ENCODE data around the gene DERL2. TPM values are rescaled to one million over a fixed set of nuclear protein-coding genes. Genes with fewer than 3 reads are reported as not detected.

The DERL2 gene
- total RNA-seq, 1 donor from 2014 or later: 64.0 TPM

GRCh38 chr17:5429191-5429887 lies 56.6 kb downstream of the DERL2 start:
- ATAC-seq: peak; percentile 78
- no peaks in the 10 kb centered on the region for H3K4me1 ChIP-seq
- no peak overlapping the region for H3K4me3 ChIP-seq
- H3K27ac ChIP-seq: peak overlapping the region; percentile 66
- H3K9me3 ChIP-seq: no peaks in the 10 kb centered on the region
- peaks cover 98% of the 10 kb centered on the region for H3K36me3 ChIP-seq
- H3K27me3 ChIP-seq: no peaks in the 10 kb centered on the region
- intact Hi-C loops (cut with DNase I): no loop called here
- no peak for TF ChIP-seq CTCF (IDR thresholded peaks at IDR 0.05)
- no peak for DNase-seq

- no peak overlapping the region for H3K27ac ChIP-seq
- intact Hi-C loops (cut with DNase I): no loop called here
- peaks cover 93% of the 10 kb centered on the region for H3K36me3 ChIP-seq
- DNase-seq: no peak
- TF ChIP-seq CTCF (IDR thresholded peaks at IDR 0.05): no peak
- ATAC-seq: no peak
- H3K4me3 ChIP-seq: no peak overlapping the region
- H3K4me1 ChIP-seq: peaks cover 5% of the 10 kb centered on the region
- no peaks in the 10 kb centered on the region for H3K9me3 ChIP-seq
- H3K27me3 ChIP-seq: no peaks in the 10 kb centered on the region
Measured at GRCh38 chr17:5425826-5426225, 60.2 kb downstream of the DERL2 start.

GRCh38 chr17:5424909-5425308 lies 61.1 kb downstream of the DERL2 start:
- intact Hi-C loops (cut with DNase I): no loop called here
- peaks cover 8% of the 10 kb centered on the region for H3K4me1 ChIP-seq
- no peak for TF ChIP-seq CTCF (IDR thresholded peaks at IDR 0.05)
- no peak for ATAC-seq
- H3K4me3 ChIP-seq: no peak overlapping the region
- no peak overlapping the region for H3K27ac ChIP-seq
- DNase-seq: no peak
- no peaks in the 10 kb centered on the region for H3K27me3 ChIP-seq
- H3K9me3 ChIP-seq: no peaks in the 10 kb centered on the region
- H3K36me3 ChIP-seq: peaks cover 85% of the 10 kb centered on the region

- H3K27ac ChIP-seq: no peak overlapping the region
- H3K36me3 ChIP-seq: peaks cover 62% of the 10 kb centered on the region
- no peaks in the 10 kb centered on the region for H3K9me3 ChIP-seq
- intact Hi-C loops (cut with DNase I): no loop called here
- ATAC-seq (no peak), DNase-seq (no peak)
- TF ChIP-seq CTCF (IDR thresholded peaks at IDR 0.05): no peak
- H3K4me3 ChIP-seq: no peak overlapping the region
- peaks cover 19% of the 10 kb centered on the region for H3K4me1 ChIP-seq
- no peaks in the 10 kb centered on the region for H3K27me3 ChIP-seq
Measured at GRCh38 chr17:5422505-5422904, 63.5 kb downstream of the DERL2 start.

Other genes with a start within 250 kb of the DERL2 start
- 43.9 TPM for gene RABEP1, start 203.9 kb downstream of the DERL2 start, total RNA-seq
- gene NUP88, start 66.5 kb downstream of the DERL2 start, total RNA-seq: 40.4 TPM
- gene RPAIN, start 66.0 kb downstream of the DERL2 start, total RNA-seq: 32.9 TPM
- gene C1QBP, start 47.0 kb downstream of the DERL2 start, total RNA-seq: 73.7 TPM
- 10.4 TPM for gene DHX33, start 17.2 kb downstream of the DERL2 start, total RNA-seq
- 17.0 TPM for gene MIS12, start 388 bp upstream of the DERL2 start, total RNA-seq
- 33.2 TPM for gene NLRP1, start 98.3 kb upstream of the DERL2 start, total RNA-seq